Brain microvascular endothelial cell (primary cell): Measurements from ENCODE around the gene MTNR1B.

Experiments used
- DNase-seq: peaks from one replicate; pipeline ENCODE4 v3.0.0-alpha.2; 2020
- H3K27ac ChIP-seq: fragments of 250-450 bp; sonication (Bioruptor Pico); 2 replicates; pipeline ENCODE4 v1.5.1; 2020; ENCODE audit warnings: mild to moderate bottlenecking, moderate library complexity
- H3K27me3 ChIP-seq: fragments of 250-450 bp; sonication (Bioruptor Pico); replicated peaks from 2 replicates; pipeline ENCODE4 v1.5.1; 2020; ENCODE audit warnings: mild to moderate bottlenecking
- H3K36me3 ChIP-seq: fragments of 250-450 bp; sonication (Bioruptor Pico); replicated peaks from 2 replicates; pipeline ENCODE4 v1.5.1; 2020; ENCODE audit warnings: mild to moderate bottlenecking
- H3K4me3 ChIP-seq: 2 replicates; pipeline ENCODE4 v1.5.1; 2011; ENCODE audit warnings: low read depth, mild to moderate bottlenecking, control low read depth, low read length, moderate library complexity
- in situ Hi-C: cut with HindIII; loops from 2 replicates; pipeline ENCODE4 v1.10.0; 2017; ENCODE audit warnings: low sequenced_read_pairs, low pct_ligation_motif_present
- TF ChIP-seq, protein P1 (sequence below): IDR thresholded peaks from 2 replicates; pipeline ENCODE4 v1.5.1; 2011; ENCODE audit warnings: low read depth, mild to moderate bottlenecking, moderate library complexity, low read length, control low read depth, inconsistent platforms; ENCODE audit errors: missing control alignments

The MTNR1B gene

DNA sequence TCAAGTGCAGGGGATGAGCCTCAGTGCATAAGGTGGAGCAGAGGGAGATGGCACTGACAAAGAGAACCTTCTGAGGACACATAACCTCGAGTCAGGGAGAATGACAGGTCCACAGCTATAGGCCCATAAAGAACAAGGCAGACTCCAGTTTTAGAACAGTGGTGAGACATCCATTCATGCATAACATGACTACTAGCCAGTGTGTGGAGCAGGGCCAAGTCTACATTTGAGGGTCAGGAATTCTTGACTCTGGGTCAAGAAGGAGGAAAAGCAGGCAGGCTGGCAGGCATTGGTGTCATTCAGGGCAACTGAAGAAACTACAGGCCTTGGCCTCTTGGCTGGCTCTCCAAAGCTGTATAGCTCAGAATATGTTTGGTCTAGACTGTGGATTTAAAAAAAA is 54.9 kb downstream of the MTNR1B start:
- no peaks in the 10 kb centered on the region for H3K36me3 ChIP-seq
- H3K4me3 ChIP-seq, result no peak overlapping the region
- TF ChIP-seq, protein P1, sequence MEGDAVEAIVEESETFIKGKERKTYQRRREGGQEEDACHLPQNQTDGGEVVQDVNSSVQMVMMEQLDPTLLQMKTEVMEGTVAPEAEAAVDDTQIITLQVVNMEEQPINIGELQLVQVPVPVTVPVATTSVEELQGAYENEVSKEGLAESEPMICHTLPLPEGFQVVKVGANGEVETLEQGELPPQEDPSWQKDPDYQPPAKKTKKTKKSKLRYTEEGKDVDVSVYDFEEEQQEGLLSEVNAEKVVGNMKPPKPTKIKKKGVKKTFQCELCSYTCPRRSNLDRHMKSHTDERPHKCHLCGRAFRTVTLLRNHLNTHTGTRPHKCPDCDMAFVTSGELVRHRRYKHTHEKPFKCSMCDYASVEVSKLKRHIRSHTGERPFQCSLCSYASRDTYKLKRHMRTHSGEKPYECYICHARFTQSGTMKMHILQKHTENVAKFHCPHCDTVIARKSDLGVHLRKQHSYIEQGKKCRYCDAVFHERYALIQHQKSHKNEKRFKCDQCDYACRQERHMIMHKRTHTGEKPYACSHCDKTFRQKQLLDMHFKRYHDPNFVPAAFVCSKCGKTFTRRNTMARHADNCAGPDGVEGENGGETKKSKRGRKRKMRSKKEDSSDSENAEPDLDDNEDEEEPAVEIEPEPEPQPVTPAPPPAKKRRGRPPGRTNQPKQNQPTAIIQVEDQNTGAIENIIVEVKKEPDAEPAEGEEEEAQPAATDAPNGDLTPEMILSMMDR, result no peak
- no peak overlapping the region for H3K27ac ChIP-seq
- no peaks in the 10 kb centered on the region for H3K27me3 ChIP-seq
- in situ Hi-C loops, result no loop called here
- no peak for DNase-seq

DNA sequence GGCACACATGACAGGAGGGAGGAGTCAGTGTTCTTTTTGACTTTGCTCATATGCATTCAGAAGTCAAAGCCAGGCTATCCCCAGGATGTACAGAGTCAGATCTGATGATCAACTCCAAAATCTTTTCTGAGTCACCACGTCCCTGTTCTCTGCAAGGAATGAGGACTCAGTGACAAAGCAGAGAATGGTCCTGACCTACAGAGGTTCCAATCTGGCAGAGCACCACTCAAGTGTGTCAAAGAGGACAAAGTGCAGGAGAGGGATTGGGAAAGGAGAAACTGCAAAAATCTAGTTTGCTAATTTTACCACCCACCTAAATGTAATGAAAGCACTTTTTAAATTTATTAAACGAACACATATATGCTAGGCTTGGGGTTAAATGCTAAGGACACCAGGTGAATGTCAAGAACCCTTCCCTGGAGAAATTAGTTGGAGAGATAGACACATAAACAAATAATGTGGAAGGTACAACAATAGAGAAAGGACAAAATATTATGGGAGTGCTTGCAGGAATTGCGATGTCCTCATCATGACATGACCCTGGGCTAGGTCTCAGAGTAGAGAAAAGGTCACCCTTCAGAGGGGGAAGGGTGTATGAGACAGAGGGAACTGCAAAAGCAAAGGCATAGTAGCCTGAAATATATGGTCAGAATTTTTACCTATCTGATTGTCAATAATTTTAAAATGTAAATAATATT is 56.3 kb downstream of the MTNR1B start:
- TF ChIP-seq, protein P1, result no peak
- H3K36me3 ChIP-seq, result no peaks in the 10 kb centered on the region
- in situ Hi-C loops, result no loop called here
- H3K27ac ChIP-seq, result no peak overlapping the region
- no peaks in the 10 kb centered on the region for H3K27me3 ChIP-seq
- no peak for DNase-seq
- H3K4me3 ChIP-seq, result no peak overlapping the region

- TF ChIP-seq, protein P1, result no peak
- DNase-seq, result no peak
- in situ Hi-C loops, result no loop called here
- Histone ChIP-seq H3K4me3 (no peak overlapping the region), H3K27ac (no peak overlapping the region), H3K36me3 (no peaks in the 10 kb centered on the region), H3K27me3 (no peaks in the 10 kb centered on the region)
These were observed 59.6 kb downstream of the MTNR1B start for GRCh38 chr11:93028960-93029522.

DNA sequence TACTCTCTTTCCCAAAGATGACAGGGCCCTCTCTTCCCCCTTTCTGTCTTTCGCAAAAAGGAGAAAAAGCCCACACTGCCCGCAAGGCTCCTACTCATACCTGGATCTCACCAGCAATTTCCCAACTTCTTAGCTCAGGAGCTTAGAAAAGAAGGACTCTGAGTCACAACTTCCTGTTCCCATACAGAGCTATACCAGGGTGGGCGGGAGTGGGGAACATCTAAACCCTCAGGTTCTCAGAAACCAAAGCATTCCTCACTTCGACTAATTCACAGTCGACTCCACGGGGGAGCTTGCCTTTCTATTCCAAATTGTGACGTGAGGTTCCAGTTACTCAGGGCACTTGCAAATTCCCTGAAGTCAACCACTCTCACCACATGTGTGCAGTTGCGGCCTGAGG is 61.9 kb downstream of the MTNR1B start:
- in situ Hi-C loops, result no loop called here
- TF ChIP-seq, protein P1, result no peak
- H3K36me3 ChIP-seq, result no peaks in the 10 kb centered on the region
- peak; percentile 63 for DNase-seq
- no peaks in the 10 kb centered on the region for H3K27me3 ChIP-seq
- H3K4me3 ChIP-seq, result no peak overlapping the region
- no peak overlapping the region for H3K27ac ChIP-seq
